Stimulated activated CD8-positive, alpha-beta memory T cell treated with anti-CD3 and anti-CD28 coated beads, Interleukin-4, amount 100 ng/mL, for 48 hours (primary cell): Measurements from ENCODE around the gene TNFRSF19.

Experiments used
- DNase-seq: peaks from one replicate; pipeline ENCODE4 v3.0.0-alpha.2; 2020

TNFRSF19 gene

DNA sequence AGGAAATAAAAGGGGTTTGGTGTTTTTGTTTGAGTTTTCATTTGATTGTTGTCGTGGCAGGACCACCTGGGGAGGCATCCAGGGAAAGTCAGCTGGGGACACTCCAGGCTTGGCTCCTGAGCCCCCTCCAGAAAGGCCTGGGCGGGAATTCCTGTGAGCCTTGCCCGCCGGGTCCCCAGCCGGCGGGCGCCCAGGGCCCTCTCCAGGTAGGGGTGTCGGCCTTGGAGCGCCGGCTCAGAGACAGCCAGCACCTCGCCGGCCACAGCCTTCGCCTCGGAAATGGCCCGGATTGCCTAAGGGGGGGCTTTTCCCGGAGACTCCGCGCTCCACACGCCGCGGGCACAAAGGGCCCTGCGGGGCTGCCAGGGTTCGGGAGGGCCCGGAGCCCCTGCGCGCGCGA, 125.0 kb downstream of the TNFRSF19 start:
- no peak for DNase-seq

- peak; percentile 66 for DNase-seq
Observed at GRCh38 chr13:23695711-23696464, 125.7 kb downstream of the TNFRSF19 start.

GRCh38 chr13:23696610-23697009, 126.4 kb downstream of the TNFRSF19 start:
- no peak for DNase-seq

DNA sequence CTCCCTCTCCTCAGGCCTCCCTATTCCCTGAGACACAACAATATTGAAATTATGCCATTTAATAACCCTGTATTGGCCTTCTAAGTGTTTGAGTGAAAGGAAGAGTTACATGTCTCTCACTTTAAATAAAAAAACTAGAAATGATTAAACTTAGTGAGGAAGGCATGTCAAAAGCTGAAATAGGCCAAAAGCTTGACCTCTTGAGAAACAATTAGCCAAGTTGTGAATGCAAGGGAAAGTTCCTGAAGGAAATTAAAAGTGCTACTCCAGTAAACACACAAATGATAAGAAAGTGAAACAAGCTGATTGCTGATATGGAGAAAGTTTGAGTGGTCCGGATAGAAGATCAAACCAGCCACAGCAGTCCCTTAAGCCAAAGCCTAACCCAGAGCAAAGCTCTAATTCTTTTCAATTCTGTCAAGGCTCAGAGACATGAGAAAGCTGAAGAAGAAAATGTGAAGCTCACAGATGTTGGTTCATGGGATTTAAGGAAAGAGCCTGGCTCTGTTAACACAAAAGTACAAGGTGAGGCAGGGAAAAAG, 127.6 kb downstream of the TNFRSF19 start:
- DNase-seq: no peak

- no peak for DNase-seq
Observed at GRCh38 chr13:23699271-23699670, 129.1 kb downstream of the TNFRSF19 start.

DNA sequence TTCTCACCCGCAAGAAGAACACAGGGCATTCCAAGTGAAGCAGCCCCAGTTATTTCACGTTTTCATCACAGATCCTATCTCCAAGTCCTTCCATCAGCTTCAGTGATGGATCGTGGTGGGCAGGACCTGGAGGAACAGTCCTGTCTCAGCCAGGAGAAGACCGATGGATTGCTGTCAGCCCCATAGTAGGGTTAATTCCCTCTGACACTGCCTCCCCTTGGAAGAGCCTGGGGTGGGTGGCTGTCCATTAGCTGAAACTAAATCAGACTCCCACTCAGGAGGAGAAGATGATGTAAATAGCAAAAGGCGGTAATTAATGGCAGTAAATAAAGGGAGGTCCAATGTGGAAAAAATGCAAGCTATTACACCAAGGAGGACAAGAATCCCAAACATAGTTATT, 131.0 kb downstream of the TNFRSF19 start:
- no peak for DNase-seq

- DNase-seq: no peak
Observed at GRCh38 chr13:23701636-23702035, 131.4 kb downstream of the TNFRSF19 start.

DNA sequence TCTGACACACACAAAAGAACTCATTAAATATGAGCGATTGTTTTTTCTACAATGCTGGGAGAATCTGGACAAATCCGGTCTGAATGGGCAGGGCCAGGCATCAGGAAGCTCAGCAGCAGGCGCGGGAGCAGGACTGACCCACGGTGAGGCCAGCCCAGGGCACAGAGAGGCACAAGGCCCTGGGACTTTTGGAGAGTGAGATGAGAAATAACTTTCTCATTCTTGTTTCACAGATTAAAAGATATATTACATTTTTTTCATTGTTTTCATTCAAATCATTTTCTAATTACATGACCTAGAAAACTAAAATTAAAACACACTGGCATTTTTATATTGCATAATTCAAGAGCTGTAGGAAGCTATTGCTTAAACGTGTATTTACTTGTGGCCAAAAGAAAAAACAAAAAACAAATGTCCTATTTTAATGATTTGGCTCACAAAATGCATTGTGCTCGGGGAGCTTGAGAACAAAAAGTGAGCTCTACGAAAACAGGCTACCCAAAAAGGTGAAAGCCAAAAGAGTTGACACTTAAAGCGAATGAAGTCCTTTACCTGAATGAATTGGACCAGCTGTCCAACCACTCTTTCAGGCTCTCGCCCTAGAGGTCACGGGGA, 133.1 kb downstream of the TNFRSF19 start:
- no peak for DNase-seq

DNA sequence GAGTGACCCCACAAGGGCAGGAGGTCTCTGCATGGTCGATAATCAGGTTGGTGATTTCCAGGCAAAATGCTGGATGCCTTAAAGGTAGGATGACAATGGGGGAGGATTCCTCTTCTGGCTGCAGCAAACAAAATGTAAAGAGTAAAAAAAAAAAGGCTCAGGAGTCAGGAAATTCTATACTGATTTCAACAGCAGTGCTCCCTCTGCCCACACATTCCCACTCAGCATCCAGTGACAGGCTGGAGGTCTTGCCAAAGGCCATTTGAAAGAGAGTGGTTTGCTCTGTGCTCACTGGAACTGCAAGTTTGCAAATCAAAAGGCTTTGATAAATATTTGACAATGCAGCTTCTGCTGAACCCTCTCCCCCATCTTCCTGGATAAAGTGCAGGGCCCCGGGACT, 135.4 kb downstream of the TNFRSF19 start:
- DNase-seq: no peak

DNA sequence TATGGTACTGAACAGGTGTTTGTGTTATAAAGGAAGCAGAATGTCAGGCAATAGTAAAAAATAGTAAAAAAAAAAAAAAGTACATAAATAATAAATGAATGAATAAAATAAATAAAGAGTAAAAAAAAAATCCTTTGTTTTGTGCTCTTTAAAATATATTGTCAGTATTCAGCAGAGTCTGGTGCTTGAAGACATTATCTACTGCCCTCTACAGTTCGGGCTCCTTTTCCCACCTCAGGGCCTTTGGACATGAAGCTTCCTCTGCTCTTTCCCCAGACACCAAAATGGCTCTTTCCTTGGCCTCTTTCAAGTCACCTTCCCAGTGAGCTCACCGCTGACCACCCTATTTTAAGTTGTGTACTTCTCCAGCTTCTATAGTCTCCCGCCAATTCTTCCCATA, 137.5 kb downstream of the TNFRSF19 start:
- DNase-seq: no peak

DNA sequence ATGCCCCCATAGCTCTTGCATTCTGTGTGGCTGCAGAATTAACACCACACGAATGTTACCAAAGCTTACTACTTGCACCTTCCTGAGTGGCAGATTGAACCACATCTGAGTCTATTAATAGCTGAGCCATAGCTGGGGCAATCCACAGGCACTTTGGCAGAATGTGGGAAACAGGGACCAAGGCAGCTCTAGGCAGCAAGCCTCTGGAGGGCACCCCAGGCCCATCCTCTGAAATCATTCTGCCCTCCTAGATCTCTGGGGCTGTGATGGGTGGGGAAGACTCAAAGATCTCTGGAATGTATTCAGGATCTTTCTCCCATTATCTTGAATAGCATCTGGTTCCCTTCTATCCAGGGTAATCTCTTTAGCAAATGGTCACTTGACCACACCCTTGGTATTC, 139.3 kb downstream of the TNFRSF19 start:
- no peak for DNase-seq

DNA sequence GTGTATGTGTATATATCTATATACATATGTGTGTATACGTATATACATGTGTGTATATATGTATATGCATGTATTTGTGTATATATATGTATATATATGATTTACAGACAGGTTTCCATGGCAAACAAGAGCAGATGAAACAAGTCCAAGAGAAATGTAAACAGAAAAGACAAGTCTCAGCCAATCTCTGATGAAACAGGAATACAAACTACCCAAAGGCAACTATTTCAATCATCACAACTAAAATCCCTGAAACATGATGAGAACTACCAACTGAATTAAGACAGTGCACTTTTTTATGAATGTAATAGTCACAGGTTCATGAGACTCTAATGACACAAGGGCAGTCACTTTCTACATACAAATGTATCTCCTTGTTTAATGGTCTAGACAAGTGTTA, 140.2 kb downstream of the TNFRSF19 start:
- DNase-seq: no peak

DNA sequence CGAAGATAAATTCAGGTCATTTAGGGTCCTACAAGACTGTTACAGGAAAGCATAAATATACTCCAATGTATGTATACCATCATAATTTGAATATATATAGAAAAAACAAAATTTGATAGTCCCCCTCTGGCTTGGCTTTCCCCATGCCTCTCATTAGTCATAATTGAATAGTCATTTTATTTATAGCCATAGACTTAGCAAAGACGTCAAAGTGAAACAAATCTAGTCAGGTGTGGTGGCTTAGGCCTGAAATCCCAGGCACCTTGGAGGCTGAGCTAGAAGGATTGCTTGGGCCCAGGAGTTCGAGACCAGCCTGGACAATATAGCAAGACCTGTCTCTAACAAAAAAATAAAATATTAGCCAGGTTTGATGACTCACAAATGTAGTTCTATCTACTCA, 141.1 kb downstream of the TNFRSF19 start:
- no peak for DNase-seq

GRCh38 chr13:23714672-23715071, 144.5 kb downstream of the TNFRSF19 start:
- no peak for DNase-seq

DNA sequence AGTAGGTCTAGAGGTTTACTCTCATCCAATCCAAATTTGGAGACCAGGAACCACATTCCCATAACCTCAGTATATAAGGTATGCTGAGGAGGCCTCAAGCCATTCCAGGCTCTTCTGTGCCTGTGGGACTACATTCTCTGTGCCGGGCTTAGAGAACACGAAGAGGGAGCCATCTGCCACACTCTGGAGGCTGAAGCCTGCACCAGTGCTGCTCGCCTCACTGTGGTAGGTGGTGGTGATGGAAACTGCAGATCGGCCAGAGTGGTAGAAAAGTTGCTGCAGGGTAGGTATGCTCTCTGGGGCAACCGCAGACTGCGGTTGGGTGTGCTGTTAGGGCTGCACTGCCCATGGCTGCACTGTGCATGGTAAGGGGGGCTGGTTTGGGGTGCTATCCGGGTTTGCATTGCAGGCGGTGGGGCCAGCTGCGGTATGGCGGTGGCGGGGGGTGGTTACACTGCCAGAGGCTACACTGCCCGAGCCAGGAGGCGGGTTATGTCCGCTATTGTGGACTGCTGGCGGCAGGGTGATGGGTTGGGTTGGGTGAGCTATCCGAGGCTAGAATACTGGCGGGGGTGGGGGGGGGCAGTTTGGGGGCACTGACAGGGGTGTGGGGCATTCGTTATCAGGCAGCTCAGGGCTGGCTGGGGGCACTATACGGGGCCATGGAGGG, 145.0 kb downstream of the TNFRSF19 start:
- DNase-seq: no peak

- peak; percentile 36 for DNase-seq
Observed at GRCh38 chr13:23715762-23716235, 145.6 kb downstream of the TNFRSF19 start.

DNA sequence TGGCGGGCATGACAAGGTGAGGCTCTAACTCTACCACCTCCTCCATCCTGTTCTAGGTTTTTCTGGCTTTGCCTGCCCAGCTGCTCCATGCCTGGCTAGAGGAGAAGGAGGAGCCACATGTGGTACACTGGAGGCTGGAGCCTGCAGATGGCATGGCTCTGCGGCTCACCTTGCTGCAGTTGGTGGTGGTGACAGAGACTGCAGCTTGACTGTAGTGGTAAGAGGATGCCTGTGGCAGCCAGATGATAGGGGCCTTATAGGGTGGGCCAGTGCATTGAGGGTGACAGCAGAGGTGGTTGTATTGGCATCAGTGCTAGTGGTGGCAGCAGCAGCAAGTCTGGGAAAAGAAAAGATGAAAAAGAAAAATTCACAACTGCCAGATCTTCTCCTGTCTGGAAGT, 146.2 kb downstream of the TNFRSF19 start:
- no peak for DNase-seq

DNA sequence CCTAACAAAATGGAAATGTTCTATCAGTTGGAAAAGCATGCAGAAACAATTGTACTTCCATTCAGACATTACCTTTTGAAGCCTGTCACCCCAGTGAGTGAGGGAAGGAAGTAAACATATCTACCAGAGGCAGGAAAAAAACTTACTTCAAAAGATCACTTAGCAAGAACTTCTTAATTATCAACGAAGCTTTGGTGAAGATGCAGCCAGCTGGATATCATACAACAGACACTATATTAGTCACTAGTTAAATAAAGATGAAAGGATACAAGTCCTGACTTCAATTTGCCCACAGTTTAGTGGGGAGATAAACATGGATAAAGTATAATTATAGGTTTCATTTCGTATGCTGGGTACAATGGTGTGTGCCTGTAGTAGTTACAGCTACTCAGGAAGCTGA, 148.8 kb downstream of the TNFRSF19 start:
- DNase-seq: no peak

DNA sequence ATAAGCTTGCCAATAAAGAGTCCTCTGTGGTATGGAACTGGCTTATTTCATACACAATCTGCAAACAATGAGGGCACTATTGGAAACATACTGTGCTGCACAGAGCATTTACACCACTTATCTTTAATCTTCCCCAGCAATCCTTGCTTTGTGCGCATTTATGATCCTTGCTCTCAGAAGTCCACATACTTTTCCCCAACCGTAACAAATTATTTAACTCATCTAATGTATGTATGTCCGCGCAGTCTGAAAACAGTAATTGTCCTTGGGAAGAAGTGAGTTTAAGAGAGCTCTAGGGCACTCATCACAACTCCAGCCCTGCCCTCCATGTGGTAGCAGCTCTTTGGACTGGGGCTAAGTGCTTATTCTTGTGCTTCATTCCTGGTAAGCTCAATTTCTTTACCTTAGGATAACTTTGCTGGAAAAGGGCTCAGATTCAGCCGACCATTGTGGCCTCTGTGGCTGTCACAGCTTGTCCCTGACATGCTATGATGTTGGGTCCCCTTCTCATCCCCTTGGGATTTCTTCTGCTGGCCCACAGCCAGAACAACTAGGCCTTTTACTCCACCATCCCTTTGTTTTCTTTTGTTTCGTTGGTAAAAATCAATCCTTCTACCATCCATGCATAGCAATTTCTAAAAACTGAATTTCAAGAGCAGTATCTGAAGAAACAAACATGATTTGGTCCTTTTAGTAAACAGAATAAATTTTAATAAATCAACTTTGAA, 152.7 kb downstream of the TNFRSF19 start:
- no peak for DNase-seq

GRCh38 chr13:23723471-23723870, 153.3 kb downstream of the TNFRSF19 start:
- DNase-seq: no peak

GRCh38 chr13:23724196-23724970, 154.2 kb downstream of the TNFRSF19 start:
- no peak for DNase-seq
